HK-2 (cell line): Measurements from ENCODE around the gene GALNT9.
A peak's percentile ranks its signal among the peaks of the same experiment; 100 is the strongest.
"Not testable (repeated sequence)": the region's sequence is repeated elsewhere in the genome, so short reads cannot be mapped to it uniquely, and the experiment has no call there.

Source experiments
- DNase-seq: peaks from one replicate; pipeline ENCODE4 v3.0.0-alpha.2; 2018; ENCODE audit not compliant: unreplicated experiment

Gene GALNT9

DNA sequence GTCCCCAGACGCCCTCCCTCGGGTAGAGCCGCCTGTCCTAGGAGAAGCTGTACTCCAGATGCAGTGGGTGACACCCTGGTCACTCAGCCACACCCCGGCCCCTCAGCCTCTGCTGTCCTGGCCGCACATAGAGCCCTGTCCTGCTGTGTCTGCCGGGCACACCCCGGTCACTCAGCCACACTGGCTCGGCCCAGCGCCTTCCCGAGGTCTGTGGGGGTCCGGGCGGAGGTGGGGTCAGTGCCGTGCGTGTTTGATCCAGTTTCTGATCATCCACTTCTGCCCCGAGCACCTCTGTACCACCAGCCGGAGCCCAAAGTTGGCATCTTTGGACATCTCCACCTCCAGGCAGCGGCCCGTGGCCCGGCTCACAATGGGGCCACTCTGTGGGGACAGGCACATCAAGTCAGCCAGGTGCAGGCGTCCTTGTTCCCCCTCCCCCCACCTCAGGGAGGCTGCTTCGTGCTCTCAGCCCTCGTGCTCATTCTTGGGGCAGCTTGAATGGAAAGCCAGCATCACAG lies 132.5 kb downstream of the GALNT9 start:
- no peak for DNase-seq

DNA sequence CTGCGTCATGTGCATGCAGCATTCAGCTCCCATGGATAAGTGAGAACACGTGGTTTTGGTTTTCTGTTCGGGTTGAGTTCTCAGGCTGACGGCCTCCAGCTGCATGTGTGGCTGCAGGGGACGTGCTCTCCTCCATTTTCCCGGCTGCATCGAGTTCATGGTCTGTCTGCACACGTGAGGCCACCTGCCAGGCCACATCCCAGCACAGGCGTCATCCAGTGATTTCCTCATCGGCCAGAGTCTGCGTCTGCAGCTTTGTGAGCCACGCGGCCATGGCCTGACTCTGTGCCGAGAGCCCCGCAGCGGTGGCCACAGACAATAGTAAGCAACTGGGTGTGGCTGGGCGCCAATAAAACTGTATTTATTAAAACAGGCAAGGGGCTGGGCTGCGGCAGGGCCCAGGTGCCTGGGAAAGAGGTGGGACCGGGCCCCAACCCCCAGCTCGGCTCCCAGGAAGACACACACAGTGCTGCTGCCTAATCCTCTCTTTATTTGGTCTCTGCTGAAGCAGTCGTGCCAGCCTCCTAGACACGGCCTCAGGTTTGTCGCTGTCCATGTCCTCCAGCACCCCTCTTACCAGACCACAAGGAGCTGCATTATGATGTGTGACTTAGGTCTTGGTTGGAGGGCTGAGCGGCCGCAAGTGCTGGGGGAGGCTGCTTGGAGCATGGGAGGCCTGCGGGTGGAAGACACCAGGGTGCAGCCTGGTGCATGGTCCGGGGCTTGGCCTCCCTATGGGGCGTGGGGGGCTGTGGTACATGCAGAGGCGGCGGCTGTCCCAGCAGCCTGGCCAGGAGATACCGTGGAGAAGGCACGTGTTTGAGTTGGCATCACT lies 133.1 kb downstream of the GALNT9 start:
- no peak for DNase-seq

DNA sequence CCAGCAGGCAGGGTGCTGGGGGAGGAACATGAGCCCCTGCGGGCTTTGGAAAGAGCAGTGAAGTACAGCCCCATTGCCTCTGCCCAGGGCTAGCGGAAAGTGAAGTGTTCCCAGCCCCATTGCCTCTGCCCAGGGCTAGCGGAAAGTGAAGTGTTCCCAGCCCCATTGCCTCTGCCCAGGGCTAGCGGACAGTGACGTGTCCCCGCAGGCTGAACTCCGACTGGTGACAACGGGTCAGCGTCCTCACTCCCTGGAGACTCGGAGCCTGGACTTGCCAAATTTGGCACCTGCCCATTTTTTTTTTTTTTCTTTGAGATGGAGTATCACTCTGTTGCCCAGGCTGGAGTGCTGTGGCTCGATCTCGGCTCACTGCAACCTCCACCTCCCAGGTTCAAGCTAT lies 134.1 kb downstream of the GALNT9 start:
- DNase-seq = not testable (repeated sequence)

- no peak for DNase-seq
These were observed 134.8 kb downstream of the GALNT9 start for GRCh38 chr12:132194556-132194955.

DNA sequence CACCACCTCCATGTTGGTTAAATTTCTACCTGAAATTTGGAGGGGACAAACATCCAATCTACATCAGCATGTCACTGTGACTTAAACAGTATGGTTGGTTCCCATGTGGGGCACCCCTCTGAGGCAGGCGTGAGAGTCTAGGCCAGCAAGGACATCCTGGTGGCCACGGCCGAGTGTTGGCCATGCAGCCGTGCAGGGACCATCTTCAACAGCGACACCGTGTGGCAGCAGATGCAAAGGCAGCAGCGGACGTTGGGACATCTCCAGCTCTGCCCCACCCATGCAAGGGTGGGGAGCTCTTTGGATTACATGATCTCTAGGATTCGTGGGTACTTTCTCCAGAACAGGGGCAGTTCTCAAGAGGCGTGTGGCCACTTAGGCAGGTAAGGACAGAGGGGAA lies 135.3 kb downstream of the GALNT9 start:
- DNase-seq = no peak

- DNase-seq = no peak
These were observed 137.5 kb downstream of the GALNT9 start for GRCh38 chr12:132191715-132192553.

GRCh38 chr12:132190834-132191500 lies 138.4 kb downstream of the GALNT9 start:
- no peak for DNase-seq

DNA sequence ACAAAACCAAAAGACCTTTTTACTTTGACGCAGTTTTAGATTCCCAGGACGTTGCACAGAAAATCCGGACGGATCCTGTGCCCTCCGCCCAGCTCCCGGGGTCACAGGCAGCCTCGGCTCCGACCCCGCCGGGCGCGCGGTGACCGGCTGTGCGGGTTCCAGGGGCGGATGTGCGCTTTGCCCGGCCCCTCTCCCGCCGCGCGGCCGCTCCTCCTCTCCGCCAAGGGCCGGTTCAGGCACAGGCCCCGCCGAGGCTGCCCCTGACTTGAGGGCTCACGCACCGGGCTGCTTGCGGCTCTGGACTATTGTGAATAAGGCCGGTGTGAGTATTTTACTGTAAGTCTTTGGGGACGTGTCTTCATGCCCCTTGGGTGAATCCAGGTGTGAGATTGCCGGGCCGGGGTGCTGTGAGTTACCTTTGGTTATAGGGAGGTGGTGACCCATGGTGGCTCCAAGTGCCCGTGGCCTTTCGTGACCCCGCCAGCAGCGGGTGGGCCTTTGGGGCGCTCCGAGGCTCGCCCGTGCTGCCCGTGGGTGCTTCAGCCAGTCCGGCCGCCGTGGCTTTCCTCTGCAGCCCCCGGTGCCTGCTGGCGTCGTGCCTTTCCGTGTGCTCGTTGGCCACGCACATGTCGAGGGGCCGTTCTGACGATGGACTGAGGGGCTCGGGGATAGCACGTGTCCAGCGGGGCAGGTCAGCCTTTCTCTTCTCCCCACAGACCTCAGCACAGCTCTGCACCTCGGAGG lies 139.2 kb downstream of the GALNT9 start:
- DNase-seq = no peak

- peak; percentile 89 for DNase-seq
These were observed 139.9 kb downstream of the GALNT9 start for GRCh38 chr12:132189378-132190011.

DNA sequence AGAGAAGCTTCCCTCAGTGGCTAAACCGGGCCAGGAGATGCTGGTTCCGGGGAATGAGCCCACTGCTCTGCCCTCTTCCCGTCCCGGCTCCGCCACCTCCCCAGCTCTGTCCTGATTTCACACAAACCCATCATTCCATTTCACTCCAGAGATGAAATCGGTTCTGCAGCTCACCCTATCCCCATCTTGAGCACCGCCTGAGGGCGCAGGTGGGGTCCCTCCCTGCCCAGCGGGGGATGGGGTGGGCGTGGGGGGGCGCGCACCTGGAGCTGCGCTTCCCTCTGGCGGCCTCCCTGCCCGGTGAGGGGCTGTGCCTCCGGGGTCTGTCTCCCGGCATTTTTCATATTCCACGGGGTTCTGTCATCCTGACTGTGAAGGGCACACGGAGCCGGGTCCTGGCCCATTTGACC lies 140.5 kb downstream of the GALNT9 start:
- no peak for DNase-seq

DNA sequence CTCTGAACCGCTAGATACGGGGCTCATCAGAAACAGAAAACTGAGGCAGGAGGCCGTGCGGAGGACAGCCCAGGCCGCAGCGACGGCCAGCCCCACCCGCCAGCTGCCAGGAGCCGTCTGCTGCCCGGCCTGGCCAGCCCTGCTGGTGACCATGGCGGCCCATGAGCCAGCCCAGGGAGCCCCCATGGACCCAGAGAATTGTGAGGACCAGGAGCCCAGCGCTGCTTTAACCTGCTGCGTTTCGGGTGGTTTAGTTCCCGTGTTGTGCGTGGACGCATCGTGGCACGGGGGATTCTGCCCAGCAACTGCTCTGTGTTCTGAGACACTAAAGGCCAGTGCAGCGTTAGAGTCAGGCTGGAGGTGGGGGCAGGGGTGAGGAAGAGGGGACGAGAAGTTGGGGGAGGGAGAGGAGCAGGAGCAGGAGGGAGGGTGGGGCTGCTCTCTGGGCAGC lies 140.9 kb downstream of the GALNT9 start:
- DNase-seq = no peak

DNA sequence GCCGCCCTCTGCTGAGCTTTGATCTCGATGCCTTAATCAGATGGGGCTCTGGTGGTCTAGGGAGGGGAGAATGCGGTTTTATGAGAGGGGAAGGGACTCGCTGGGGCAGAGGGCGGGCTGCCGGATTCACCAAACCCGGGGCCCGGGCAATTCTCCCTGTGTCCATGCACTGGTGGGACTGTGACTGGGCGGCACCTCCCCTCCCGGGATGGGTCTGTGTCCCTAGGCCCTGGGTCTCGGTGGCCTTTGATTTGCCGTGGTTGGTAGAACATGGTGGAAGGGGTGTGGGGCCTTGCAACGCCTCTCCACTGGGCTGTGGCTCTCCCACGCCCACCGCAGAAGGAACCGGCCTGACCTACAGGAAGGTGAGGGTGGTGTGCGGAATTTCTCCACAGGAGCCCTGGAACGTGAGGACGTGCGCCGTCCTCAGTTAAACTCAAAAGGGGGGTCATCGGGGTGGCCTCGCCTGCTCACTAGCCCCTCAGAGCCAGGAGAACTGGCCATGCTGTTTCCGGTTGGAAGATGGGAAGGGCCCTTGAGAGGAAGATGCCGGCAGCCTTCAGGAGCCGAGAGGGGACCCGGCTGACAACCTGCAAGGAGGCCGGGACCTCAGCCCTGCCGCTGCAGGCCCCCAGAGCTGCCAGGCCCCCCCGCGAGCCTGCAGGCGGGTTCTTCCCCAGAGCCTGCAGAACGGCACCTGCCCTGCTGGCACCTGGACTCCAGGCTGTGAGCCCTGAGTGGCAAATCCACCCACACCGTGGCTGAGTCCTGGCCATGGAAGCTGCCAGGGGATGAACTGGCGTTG lies 141.5 kb downstream of the GALNT9 start:
- no peak for DNase-seq

- no peak for DNase-seq
These were observed 142.3 kb downstream of the GALNT9 start for GRCh38 chr12:132186857-132187620.

DNA sequence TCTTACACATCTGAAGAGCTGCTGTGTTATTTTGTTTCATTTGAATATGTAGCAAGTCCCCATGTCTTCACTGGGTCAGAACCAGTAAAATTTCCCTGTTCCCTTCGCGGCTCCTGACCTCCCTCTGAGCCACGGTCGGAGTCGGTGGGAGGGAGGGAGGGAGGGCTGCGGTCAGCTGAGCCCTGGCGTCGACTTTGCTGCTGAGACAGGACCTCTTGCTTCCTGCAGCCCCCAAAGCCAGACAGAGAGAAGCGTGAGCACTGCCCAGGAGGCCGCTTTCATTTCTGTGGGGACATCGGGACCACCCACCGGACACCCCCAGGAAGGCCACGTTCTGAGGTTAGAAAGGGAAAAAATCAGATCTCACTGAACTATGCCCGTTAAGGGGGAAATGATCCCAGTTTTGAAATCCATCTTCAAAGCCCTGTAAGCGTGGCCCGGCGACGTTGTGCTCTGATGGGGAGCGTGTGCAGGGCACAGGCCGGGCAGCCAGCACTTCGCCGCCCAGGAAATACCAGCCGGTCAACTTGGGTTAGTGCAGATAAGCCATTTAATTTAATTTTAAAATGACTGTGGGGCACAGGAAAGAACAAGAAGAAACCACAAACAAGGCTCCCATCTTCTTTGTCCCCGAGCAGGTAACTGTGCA lies 143.1 kb downstream of the GALNT9 start:
- no peak for DNase-seq

- DNase-seq = no peak
These were observed 143.7 kb downstream of the GALNT9 start for GRCh38 chr12:132185705-132186104.

DNA sequence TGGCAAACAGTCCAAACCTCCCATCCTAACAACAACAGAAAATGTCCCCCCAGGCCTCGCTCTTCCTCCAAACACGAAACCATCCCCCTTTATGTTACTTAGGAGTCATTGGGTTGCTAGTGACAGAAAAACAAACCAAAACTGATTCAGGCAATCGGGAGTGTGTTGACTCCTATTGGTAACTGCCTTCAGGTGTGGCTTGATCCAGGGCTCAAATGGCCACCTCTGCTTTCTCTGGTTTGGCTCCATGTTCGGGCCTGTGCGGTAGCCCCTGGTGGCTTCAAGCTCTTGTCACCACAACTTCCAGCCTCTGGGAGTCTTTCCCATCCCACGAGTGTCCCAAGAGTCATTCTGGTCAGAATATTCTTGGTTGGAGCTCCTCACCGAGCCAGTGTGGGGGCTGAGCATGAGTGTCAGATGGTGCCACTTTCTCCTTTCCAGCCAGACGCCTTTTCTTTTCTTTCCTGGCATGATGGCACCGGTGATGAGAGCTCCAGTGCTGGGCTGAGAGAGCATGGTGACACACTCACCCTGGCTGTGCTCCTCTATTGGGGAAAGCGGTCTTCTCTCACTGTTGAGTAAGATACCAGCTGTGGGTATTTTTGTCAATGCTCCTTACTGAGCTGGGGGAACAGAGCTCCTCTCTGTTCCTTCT lies 146.6 kb downstream of the GALNT9 start:
- no peak for DNase-seq

GRCh38 chr12:132182206-132182710 lies 147.1 kb downstream of the GALNT9 start:
- no peak for DNase-seq
